Cerebellar cortex (tissue), 1 donor: ENCODE measurements around the gene RIMBP2.

Source experiments
- DNase-seq: peaks from one replicate; pipeline ENCODE4 v3.0.0-alpha.2; 2015; ENCODE audit warnings: low spot score

The RIMBP2 gene

DNA sequence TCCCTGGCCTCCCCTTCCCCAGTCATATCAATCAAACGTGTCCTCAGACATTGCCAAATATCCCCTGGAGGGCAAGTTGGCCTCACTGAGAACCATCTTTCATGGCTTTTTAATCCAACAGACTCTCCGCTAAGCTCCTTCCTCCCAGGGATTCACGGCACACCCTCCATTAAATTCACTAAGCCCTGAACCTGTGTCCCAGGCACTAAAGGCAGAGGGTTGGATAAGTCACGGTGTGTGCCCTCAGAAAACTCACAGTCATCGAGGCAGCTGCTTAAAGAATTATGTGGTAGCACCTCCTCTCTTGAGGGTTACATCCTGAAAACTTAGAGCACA is 211.3 kb downstream of the RIMBP2 start:
- DNase-seq = no peak

DNA sequence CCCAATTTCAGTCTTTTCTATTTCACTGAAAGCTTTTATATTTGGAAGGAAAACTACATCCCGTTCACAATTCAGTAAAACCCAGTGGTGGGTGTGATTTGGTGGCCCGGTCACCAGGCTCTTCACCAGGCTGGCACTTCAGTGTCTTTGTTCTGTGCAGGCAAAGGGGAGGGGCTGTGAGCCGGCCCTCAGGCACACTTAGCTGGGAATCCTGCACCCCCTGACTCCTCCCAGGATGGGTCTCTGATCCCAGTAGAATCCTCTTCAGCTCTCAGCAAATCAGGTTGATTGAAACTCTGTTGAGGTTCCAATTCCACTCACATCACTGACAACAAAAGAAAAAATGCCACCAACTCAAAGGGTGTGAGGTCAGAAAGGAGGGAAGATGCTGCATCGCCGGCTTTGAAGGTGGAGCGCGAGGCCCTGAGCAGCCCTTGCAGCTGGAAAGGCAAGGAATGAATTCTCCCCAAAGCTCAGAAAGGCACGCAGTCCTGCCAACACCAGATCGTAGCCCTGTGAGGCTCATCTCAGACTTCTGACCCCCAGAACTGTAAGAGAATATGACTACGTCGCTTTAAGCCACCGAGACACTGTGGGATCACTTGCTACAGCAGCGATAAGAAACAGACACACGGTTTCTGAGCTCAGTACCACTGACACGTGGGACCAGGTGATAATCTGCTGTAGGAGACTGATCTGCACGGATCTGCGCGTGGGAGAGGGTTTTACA is 211.8 kb downstream of the RIMBP2 start:
- DNase-seq = no peak

DNA sequence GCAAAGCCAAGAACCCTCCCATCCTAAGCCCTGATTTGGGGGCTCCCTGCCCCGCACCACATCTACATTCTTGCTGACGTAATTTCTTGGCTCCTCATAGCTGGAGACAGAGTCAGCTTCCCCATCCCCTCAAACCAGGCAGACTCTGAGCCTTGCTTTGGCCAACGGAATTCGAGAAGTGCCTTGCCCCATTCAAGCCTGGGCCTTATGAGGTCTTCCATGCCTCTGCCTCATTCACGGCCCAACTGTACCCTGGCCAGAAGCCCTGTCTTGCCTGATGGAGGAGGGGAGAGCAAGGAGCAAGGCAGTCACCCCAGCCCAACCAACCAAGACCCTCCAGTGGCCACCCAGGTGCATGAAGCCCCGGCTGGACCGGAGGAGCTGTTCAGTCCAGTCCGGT is 214.3 kb downstream of the RIMBP2 start:
- no peak for DNase-seq

DNA sequence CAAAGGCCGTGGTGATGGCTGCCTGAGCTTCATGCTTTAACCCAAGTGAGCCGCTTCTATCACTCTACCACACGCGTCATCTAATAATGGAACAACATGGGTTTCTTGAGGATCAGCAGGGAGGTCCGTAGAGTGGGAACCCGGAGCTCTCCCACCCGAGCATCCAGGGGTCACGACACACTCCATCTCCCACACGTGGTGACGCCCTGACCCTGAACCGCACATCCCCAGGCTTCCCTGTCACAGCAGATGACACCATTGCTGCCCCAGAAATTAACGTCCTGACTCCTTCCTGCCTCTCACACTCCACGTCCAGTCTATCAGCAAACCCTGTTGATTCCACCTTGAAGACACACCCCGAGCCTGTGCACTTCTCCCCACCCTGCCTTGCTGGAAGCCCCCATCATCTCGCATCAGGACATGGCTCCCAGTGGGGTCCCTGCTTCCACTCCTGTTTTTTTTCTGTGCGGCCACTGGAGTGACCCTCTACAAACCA is 215.2 kb downstream of the RIMBP2 start:
- DNase-seq = no peak

DNA sequence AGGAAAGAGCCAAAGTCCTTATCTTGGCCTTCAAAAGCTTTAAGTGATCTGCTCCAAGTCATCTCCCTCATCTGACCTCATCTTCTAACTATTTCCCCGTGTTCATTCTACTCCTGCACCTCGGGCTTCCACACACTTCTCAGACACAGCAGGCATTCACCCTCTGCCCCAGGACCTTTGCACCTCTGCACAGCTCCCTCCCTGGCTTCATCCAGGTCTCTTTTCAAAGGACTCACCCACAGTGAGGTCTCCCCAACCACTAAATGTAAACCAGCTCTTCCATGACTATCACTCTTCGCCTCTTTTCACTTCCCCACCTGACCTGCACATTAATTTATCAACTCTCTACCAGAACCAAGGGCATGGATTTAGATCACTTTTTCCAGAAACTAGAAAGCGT is 216.6 kb downstream of the RIMBP2 start:
- no peak for DNase-seq

DNA sequence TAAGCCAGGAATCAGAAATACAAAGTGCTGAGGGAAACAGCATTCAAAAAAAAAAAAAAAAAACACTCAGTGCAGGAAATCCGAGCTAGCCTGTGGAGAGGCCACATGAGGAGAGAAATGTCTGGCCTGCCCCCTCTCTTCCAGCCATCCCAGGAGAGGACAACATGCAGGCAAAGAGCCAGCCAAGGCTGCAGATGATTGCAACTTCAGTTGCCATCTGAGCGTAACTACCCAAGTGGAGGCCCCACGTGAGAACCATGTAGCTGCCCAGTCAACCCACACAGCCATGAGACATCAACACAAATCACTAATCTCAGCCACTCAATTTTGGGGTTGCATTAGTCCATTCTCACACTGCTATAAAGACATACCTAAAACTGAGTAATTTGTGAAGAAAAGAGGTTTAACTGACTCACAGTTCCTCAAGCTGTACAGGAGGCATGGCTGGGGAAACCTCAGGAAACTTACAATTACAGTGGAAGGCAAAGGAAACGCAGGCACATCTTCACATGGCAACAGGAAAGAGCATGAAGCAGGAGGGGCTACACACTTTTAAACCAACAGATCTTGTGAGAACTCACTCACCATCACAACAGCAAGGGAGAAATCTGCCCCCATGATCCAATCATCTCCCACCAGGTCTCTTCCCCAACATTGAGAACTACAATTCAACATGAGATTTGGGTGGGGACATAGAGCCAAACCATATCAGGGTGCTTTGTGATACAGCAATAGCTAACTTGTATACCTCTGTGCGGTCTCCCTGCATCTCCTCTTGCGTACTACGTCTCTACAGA is 217.3 kb downstream of the RIMBP2 start:
- no peak for DNase-seq

DNA sequence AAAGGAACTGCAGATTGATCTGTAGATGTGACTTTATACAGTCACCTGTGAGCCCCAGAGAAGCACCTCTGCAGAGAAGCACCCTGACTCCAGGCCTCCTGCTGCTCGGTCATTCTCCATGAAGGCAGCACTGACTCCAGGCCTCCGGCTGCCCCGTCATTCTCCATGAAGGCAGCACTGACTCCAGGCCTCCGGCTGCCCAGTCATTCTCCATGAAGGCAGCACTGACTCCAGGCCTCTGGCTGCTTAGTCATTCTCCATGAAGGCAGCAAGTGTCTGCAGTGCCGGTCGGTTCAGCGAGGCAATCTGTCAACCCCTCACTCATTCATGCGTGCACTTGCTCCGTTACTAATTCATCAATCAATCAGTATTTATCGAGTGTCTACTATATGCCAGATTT is 218.1 kb downstream of the RIMBP2 start:
- no peak for DNase-seq

DNA sequence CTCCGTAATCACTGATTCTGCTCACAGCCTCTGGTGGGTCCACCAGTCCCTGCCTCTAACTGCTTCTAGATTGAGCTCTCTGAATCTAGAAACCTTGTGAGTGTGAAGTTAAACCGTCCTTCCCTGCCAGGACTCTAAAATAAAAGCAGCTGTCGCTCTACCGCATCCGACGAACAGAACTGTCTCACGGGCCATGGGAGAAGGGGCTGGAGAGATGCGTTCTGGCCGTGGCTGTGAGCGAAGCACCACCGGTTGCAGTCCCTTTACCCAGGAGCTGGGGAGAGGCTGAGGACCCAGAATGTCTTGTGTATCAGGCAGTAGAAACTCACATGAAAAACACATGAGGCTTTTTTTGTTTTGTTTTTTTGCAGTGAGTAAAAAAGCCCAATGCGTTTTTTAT is 218.8 kb downstream of the RIMBP2 start:
- DNase-seq = no peak

DNA sequence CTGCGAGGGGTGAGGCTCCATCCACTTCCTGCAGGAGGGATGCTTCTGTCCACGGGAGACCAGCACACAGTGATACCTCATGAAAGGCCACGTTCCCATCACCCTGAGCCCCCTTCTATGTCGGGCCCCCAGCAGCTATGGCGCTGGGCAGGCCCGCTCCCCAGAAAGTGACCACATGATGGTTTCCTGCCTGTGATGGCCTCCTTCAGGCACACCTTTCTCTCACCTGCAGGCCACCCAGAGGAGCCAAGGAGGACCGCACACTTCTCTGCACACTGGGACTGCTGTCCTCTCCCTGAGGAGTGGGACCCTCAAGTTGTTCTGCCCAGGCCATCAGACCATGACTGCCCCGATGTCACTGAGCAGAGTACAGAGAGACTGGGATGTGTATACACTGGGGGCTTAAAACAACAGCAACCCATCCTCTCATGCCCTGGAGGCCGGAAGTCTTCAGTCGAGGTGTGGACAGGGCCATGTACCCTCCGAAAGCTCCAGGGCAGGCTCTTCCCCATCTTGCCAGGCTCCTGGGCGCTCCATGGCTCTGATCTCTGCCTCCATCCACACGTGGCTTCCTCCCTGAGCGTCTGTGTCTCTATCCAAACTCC is 219.5 kb downstream of the RIMBP2 start:
- no peak for DNase-seq

DNA sequence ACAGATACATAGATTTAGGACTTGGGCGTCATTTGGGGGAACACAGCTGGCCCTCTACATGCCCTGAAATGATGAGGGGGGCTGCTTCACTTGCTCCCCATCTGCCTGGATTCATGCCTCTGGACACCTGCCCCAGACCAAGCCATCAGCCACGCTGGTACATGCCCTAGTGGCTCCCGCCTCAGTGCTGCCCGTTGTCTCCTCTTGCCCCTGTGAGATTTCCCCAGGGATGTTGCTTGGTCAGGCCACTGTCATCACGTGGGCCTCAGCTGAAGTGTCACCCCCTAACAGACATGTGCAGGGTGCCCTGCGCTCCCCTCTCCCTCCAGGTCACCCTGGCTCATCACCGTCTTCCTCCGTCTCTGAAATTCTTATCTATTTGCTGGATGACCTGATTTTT is 220.9 kb downstream of the RIMBP2 start:
- no peak for DNase-seq

DNA sequence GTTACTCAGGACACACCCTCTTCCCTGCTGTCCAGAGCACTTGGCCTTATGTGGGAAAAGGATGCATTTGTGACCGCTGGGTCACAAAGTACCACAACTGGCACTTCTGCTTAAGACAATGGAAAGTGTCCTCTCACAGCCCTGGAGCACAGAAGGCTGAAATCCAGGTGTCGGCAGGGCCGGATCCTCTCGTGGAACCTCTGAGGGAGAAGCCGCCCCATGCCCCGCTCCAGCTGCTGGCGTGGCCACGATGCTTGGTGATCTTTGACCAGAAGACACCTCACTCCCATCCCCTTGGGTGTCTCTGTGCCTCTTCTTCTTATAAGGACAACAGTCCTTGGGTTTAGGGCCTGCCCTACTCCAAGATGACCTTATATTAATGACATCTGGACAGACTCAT is 221.4 kb downstream of the RIMBP2 start:
- DNase-seq = no peak

DNA sequence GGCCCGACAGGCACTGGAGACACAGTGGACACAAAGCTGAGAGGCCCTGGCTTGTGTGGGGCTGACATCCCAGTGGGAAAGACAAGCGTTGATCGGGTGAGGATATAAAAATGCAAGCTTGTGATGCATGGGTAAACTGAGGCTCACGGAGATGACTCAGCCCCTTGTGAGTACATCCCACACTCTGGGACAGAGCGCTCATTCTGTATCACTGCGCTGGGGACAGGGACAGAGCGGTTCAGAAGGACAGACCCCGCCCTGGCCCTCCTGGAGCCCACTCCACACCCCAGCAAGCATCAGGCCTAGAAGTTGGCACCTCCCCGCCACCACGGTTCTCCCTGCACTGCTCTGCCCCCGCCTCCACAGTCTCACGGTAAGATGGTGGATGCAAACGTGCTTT is 222.1 kb downstream of the RIMBP2 start:
- no peak for DNase-seq

DNA sequence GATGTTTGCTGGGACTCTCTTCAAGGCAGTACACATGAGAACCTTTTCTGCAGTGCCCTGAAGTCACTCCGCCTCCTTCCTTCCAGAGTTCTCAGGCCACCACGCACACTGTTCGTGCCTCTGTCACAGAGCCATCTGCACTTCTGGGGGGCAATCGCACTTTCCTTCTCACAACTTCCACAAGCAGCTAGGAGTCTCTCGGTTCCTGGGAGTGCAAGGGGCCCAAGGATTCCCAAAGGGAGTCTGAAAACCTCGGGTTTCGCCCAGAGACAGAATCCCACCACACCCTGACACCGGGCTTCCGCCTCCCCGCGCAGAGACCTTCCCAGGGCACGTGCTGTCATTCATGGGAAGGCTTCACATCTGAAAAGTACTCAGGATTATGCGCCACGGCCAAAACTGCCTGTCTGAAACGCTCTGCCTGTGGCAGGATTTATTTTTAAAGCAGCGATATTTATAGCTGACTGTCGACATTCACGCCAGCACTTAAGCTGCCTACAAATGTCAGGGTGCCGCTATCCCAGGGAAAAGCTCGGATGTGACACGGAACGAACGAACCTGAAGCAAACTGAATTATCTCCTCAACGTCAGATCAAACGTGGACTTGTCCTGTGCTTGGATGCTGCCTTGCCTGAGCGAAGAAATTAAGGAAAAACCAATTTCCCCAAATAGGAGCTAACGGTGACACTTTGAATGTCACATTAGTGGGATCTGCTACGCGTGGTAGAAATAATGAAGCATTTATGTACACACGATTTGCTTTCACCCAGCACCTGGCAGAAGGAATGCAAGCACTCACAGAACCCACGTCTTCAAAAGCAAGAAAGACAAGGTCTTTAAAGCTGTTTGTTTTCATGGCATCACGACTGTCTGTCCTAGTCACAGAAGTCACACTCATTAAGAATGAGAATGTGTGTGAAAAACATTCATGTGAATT is 224.4 kb downstream of the RIMBP2 start:
- no peak for DNase-seq

DNA sequence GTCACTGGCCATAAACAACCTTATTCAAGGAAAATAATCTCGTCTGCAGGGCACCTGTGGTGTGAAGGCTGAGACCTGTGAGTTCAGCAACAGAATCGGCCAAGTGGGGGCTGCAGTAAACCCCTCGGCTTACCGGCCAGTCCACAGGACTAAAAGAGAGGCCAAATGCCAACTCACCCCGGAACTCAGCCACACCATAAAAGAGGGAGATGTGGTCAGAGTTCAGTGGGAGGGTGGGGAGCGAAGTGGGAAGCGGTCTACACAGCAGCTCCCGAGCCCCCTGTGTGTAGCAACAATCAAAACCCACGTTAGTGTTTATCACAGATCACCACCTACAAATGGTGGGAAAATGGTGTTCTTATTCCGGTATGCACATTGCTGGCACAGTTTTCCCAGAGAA is 225.4 kb downstream of the RIMBP2 start:
- DNase-seq = no peak

DNA sequence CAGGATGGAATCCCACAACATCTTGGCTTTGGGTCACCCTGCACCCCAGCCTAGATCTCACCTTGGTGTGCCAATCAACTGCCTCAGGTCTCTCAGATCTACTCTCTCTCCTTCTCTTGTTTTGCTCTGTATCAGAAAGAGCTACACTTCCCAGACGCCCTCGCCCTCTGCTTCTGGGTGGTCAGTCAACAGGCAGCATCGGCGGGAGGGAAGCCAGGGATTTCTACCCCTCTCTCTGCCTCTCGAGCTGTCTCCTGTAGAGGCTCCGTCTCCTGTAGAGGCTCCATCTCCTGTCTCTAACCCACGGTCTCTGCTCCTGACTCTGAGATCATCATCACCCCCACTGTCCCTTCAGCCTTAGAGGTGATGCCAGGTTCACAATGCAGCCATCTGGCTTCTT is 226.8 kb downstream of the RIMBP2 start:
- no peak for DNase-seq

DNA sequence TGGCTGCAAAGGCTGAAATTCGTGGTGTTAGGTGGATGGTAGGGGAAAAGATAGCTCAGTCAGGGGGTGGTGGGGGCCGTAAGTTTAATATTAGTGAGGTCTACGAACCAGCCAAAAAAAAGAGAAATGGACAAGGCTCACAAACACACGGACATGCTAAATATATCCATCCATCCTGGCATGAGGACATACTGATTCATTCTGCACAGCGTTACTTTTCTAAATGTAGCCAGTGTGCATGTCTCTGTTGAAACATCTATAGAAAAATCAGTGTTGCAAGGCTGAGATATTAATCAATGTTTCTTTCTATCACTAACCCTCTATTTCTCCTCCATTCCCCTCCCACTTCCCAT is 227.8 kb downstream of the RIMBP2 start:
- DNase-seq = no peak

DNA sequence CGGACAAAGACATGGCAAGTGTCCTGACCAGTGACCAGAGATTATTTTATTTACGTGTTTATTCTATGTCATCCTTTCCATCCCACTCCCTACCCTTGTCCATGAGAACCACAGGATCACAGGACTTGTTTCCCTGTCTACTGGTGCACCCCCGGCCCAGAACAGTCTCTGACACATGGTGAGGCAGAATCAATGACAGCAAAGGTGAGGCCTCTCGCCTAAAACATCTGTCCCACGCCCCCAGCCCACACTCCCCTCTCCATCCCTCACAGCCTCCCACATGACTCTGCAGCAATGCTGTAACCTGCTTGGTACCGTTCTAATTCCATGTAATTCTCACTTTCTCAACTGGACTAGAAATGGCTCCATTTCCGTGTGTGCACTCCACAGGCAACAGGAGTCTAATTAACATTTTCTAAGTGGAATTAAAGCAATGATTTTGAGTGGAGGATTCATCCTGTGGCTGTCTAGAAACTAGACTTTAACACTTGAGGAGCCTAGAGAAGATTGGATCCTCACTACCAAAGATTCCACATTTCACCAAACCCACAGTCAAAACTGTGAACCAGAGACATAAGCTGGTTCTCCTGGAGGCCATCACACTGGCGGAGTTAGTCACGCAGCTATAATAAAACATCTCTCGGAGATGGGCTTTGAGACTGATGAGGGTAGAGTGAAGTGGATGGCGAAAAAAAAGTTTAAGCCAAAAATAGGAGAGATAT is 228.3 kb downstream of the RIMBP2 start:
- DNase-seq = no peak

DNA sequence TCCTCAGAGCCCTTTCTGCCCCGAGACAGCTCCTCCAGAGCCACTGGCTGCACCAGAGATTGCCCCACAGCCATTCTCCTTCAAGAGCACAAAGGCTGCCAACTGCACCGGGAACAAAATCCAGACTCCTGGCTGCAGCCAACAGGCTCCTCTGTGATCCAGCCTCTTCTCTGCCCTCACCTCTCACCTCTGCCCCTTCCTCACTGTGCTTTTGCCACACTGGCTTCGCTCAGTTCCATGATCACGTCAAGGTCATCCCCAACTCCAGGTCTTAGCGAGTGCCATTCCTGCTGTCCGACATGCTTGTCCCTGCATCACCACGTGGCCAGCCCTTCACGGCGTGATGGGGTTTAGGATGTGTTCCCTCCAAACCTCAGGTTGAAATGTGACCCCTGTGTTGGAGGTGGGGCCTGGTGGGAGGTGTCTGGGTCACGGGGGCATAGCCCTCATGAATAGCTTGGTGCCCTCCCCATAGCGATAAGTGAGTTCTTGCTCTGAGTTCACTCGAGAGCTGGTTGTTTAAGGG is 229.1 kb downstream of the RIMBP2 start:
- DNase-seq = no peak

DNA sequence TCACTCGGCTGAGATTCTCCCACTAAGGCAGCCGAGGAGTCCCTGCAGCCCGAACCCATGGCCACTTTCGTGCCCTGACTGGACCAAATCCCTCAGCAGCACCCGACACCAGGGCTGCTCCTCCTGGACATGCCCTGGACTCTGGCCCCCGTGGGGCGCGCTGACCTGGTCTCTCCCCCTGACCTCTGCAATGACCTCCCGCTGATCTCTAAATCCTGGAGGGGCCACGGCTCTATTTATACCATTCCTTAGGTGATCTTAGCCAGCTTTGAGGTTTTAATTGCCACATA is 230.0 kb downstream of the RIMBP2 start:
- no peak for DNase-seq

DNA sequence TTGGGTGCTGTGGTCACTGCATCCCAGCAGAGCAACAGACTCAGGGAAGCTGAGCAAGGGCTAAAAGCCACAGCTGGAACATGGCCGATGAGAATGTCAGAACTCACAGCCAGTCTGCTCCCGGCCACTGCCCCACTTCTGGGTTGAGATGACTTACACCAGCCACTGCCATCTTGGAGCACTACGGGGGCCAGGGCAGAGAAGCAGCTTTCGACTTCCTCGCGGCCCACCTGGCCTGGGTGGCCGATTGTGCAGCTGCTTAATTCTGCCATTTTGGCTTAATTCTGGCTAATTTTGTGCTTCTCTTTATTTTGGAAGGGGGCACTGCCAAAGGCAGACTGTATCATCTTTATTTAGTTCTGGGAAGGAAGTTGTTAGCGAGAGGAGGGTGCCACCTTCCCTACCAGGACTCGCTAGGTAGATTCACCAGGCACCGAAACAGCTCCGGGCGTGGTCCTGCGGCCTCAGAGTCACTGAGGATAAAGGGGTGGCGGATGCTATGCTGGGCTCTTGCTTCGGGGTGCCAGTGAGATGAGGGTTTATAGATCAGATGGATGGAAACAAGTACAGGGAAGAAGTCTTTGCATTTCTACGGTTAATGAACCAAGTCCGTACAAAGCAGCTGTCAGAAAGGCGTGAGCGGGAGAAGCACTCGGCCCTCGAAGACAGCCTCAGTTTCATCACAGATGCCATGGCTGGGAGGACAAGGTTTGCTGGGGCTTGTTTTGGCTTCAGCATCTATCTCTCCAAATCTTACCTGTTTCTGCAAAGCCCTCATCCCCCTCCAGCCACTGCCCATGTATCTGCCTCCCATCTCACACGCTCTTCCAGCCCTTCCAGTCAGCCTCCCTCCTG is 230.6 kb downstream of the RIMBP2 start:
- DNase-seq = no peak

DNA sequence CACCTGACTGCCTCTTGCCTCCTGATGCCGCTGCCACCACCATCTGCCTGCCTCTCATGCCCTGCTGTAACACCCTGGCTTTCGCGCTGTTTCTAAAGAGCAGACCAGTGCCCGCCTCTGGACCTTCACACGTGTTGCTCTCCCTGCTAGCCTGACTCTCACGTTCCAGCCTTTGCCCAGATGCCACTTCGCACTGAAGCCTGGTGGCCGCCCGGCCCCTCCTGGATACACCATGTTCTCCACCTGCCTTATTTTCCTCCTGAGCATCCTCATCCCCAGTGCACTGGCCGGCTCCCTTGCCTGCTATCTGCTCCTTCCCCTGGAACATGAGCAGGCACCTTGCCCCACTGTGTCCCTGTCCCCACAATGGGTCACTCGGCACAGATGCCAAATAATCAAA is 231.9 kb downstream of the RIMBP2 start:
- DNase-seq = no peak
